HCT116 (cell line): ENCODE data around the gene ZNF223. TPM values are rescaled to one million over a fixed set of nuclear protein-coding genes. Genes with fewer than 3 reads are reported as not detected.

Experiments used
- ATAC-seq: fragments of 200-7000 bp; cut with Tn5 transposase; 2 replicates; pipeline ENCODE4 v1.9.1; 2020; ENCODE audit warnings: mild to moderate bottlenecking, moderate library complexity
- BruUV-seq: library from RNA; stranded (reverse); fragments of 400-500 nt; replicated peaks from 2 replicates; lab custom pipeline; 2021; lab: Mats Ljungman, UMichigan
- CTCF ChIA-PET: fragments of 300-600 bp; sonication (Branson Sonifier 250); formaldehyde crosslinking; loops from one replicate; lab custom pipeline; 2021; ENCODE audit warnings: antibody characterized with exemption; lab: Charles Lee
- POLR2A ChIA-PET: fragments of 300-600, 350-600 bp; sonication (Branson Sonifier 250); formaldehyde crosslinking; loops from one replicate; lab custom pipeline; 2021; ENCODE audit warnings: antibody characterized with exemption; lab: Charles Lee
- RAD21 ChIA-PET, 2 experiments: fragments of 300-600 bp; sonication (Branson Sonifier 250); formaldehyde crosslinking; loops; one replicate each; lab custom pipeline; 2023; ENCODE audit warnings: low total read pairs in 2 of 2; ENCODE audit not compliant: uncharacterized antibody in 2 of 2, unreplicated experiment in 2 of 2, low non-redundant PET in 1 of 2; lab: Charles Lee
- DNase-seq: peaks from one replicate; pipeline ENCODE4 v3.0.0-alpha.2; 2010; ENCODE audit warnings: low read depth, low spot score
- H2AFZ ChIP-seq: fragments of 200-600 bp; shearing (Covaris generic), sonication (generic); 2 replicates; pipeline ENCODE4 v1.6.1; 2017; ENCODE audit warnings: low read depth, mixed run types, mixed read lengths, antibody characterized with exemption, low read length; ENCODE audit not compliant: poor library complexity, severe bottlenecking
- H3K27ac ChIP-seq: 2 replicates; pipeline ENCODE4 v1.5.1; 2012; ENCODE audit warnings: low read depth, low read length
- H3K27me3 ChIP-seq: fragments of 200-600 bp; sonication (generic); 2 replicates; pipeline ENCODE4 v1.6.1; 2016; ENCODE audit warnings: mixed run types, low read length, mixed read lengths; ENCODE audit not compliant: insufficient read depth
- H3K36me3 ChIP-seq, 2 experiments: fragments of 200-500 bp in 1 of 2; fragments of 200-600 bp in 1 of 2; sonication (Bioruptor generic) in 1 of 2; sonication (generic) in 1 of 2; 2 replicates each; pipeline versions ENCODE4 v1.5.1 to v1.6.1; 2014 to 2016; ENCODE audit warnings: low read length in 2 of 2, inconsistent platforms in 1 of 2, mixed read lengths in 1 of 2, mixed run types in 1 of 2; ENCODE audit not compliant: insufficient read depth in 2 of 2, control insufficient read depth in 1 of 2
- H3K4me1 ChIP-seq, 2 experiments: fragments of 200-600 bp in 1 of 2; sonication (generic) in 1 of 2; 2 replicates each; pipeline versions ENCODE4 v1.5.1 to v1.6.1; 2012 to 2017; ENCODE audit warnings: low read length in 2 of 2, inconsistent platforms in 1 of 2, mild to moderate bottlenecking in 1 of 2, mixed read lengths in 1 of 2, mixed run types in 1 of 2, moderate library complexity in 1 of 2; ENCODE audit not compliant: insufficient read depth in 2 of 2, control insufficient read depth in 1 of 2
- H3K4me2 ChIP-seq: fragments of 200-600 bp; sonication (generic); 2 replicates; pipeline ENCODE4 v1.6.1; 2017; ENCODE audit warnings: mixed run types, low read length, mixed read lengths
- H3K4me3 ChIP-seq, 2 experiments: fragments of 200-600 bp in 1 of 2; sonication (generic) in 1 of 2; replicated peaks in 1 of 2; 2 replicates each; pipeline ENCODE4 v1.5.1; 2011 to 2016; ENCODE audit warnings: low read length in 2 of 2, control low read depth in 1 of 2, low read depth in 1 of 2, mild to moderate bottlenecking in 1 of 2, mixed read lengths in 1 of 2, mixed run types in 1 of 2
- H3K79me2 ChIP-seq: fragments of 200-600 bp; sonication (generic); 2 replicates; pipeline ENCODE4 v1.6.1; 2017; ENCODE audit warnings: mild to moderate bottlenecking, mixed run types, low read length, moderate library complexity, mixed read lengths; ENCODE audit not compliant: insufficient read depth
- H3K9ac ChIP-seq: fragments of 200-600 bp; sonication (generic); 2 replicates; pipeline ENCODE4 v1.6.1; 2016; ENCODE audit warnings: low read length, mixed read lengths
- H3K9me2 ChIP-seq: fragments of 200-600 bp; sonication (generic), shearing (Covaris generic); 2 replicates; pipeline ENCODE4 v1.6.1; 2017; ENCODE audit warnings: mixed run types, mild to moderate bottlenecking, moderate library complexity; ENCODE audit not compliant: insufficient read depth
- H3K9me3 ChIP-seq, 2 experiments: fragments of 200-500 bp in 1 of 2; fragments of 200-600 bp in 1 of 2; sonication (Bioruptor generic) in 1 of 2; sonication (generic) in 1 of 2; 2 replicates each; pipeline ENCODE4 v1.6.1; 2014 to 2017; ENCODE audit warnings: low read length in 2 of 2, mixed read lengths in 2 of 2, inconsistent platforms in 1 of 2, low read depth in 1 of 2, mild to moderate bottlenecking in 1 of 2, mixed run types in 1 of 2, moderate library complexity in 1 of 2; ENCODE audit not compliant: control insufficient read depth in 1 of 2, insufficient read depth in 1 of 2
- H4K20me1 ChIP-seq: fragments of 200-600 bp; sonication (generic), shearing (Covaris generic); 2 replicates; pipeline ENCODE4 v1.6.1; 2017; ENCODE audit warnings: mixed run types, mild to moderate bottlenecking, moderate library complexity; ENCODE audit not compliant: insufficient read depth
- ATF3 ChIP-seq: IDR thresholded peaks from 2 replicates; pipeline ENCODE4 v1.6.1; 2012
- CEBPB ChIP-seq: IDR thresholded peaks from 2 replicates; pipeline ENCODE4 v1.6.1; 2012; ENCODE audit warnings: low read depth
- EGR1 ChIP-seq: IDR thresholded peaks from 2 replicates; pipeline ENCODE4 v1.6.1; 2012; ENCODE audit warnings: low read depth
- ELF1 ChIP-seq: IDR thresholded peaks from 2 replicates; pipeline ENCODE4 v1.6.1; 2012; ENCODE audit warnings: low read depth, borderline replicate concordance
- EZH2 ChIP-seq: fragments of 200-600 bp; sonication (generic); IDR thresholded peaks from 2 replicates; pipeline ENCODE4 v1.6.1; 2017; ENCODE audit warnings: antibody characterized with exemption, mixed run types
- EZH2phosphoT487 ChIP-seq: fragments of 200-600 bp; IDR thresholded peaks from 2 replicates; pipeline ENCODE4 v1.6.1; 2018; ENCODE audit warnings: antibody characterized with exemption, borderline replicate concordance
- POLR2A ChIP-seq: IDR thresholded peaks from 2 replicates; pipeline ENCODE4 v1.7.0; 2011; ENCODE audit warnings: borderline replicate concordance; ENCODE audit not compliant: insufficient read depth, insufficient read length; ENCODE audit errors: extremely low read depth
- POLR2AphosphoS5 ChIP-seq: IDR thresholded peaks from 2 replicates; pipeline ENCODE4 v1.6.1; 2011; ENCODE audit warnings: mild to moderate bottlenecking, low read depth, low read length, moderate library complexity
- RAD21 ChIP-seq: IDR thresholded peaks from 2 replicates; pipeline ENCODE4 v1.6.1; 2012; ENCODE audit warnings: low read depth, mild to moderate bottlenecking
- YY1 ChIP-seq: IDR thresholded peaks from 2 replicates; pipeline ENCODE4 v1.6.1; 2011; ENCODE audit warnings: low read length, low read depth, moderate library complexity, mild to moderate bottlenecking; ENCODE audit not compliant: insufficient replicate concordance; ENCODE audit errors: extremely low read depth
- ZBTB33 ChIP-seq: IDR thresholded peaks from 2 replicates; pipeline ENCODE4 v1.6.1; 2011; ENCODE audit warnings: mild to moderate bottlenecking, low read length, moderate library complexity; ENCODE audit not compliant: insufficient replicate concordance; ENCODE audit errors: extremely low read depth
- ZNF274 ChIP-seq: fragments of 200-500 bp; sonication (Bioruptor generic); IDR thresholded peaks from 2 replicates; pipeline ENCODE4 v1.6.1; 2014; ENCODE audit warnings: mild to moderate bottlenecking, low read depth, low read length, inconsistent platforms
- intact Hi-C: fragments of 100-400 bp; cut with micrococcal nuclease; formaldehyde crosslinking; loops from 2 replicates; pipeline ENCODE4 v1.10.0; 2022
- total RNA-seq: library from RNA; stranded (reverse); gene quantifications from one replicate; pipeline ENCODE4 v1.2.1, GENCODE V29; 2021; ENCODE audit not compliant: unreplicated experiment

The ZNF223 gene
- total RNA-seq, 1 experiment from 2014 or later: 0.27 TPM

GRCh38 chr19:44007473-44007872 lies 44.4 kb upstream of the ZNF223 start (continued):
- TF ChIP-seq ZBTB33 (no peak), RAD21 (no peak), YY1 (no peak)
- TF ChIP-seq, all 23 proteins: peak for 0

- Histone ChIP-seq H3K36me3 (peaks cover 14 to 32% of the 10 kb centered on the region in 2 experiments), H3K4me2 (no peak overlapping the region), H3K79me2 (no peaks in the 10 kb centered on the region), H3K27me3 (no peaks in the 10 kb centered on the region), H4K20me1 (no peaks in the 10 kb centered on the region), H3K4me3 (no peak overlapping the region), H3K27ac (no peak overlapping the region), H3K9me2 (no peaks in the 10 kb centered on the region), H3K4me1 (no peaks in the 10 kb centered on the region), H3K9me3 (peaks cover 13% of the 10 kb centered on the region in 2 experiments; a peak in 3 of 4 replicates), H3K9ac (no peak overlapping the region), H2AFZ (no peak overlapping the region)
- ChIA-PET POLR2A (no interaction called here), CTCF (no interaction called here), RAD21 (no interaction called here)
- ATAC-seq: no peak
- intact Hi-C loops: no loop called here
- TF ChIP-seq EZH2 (no peak), ELF1 (no peak), ATF3 (no peak), POLR2AphosphoS5 (no peak), ZBTB33 (no peak), EGR1 (no peak), ZNF274 (no peak), RAD21 (no peak), POLR2A (no peak), EZH2phosphoT487 (no peak), CEBPB (no peak)
- no peak for DNase-seq
- no TSS peak for BruUV-seq
Measured at GRCh38 chr19:44010468-44010867, 41.4 kb upstream of the ZNF223 start.
